ENCODE results near the gene CCL27.

DNA sequence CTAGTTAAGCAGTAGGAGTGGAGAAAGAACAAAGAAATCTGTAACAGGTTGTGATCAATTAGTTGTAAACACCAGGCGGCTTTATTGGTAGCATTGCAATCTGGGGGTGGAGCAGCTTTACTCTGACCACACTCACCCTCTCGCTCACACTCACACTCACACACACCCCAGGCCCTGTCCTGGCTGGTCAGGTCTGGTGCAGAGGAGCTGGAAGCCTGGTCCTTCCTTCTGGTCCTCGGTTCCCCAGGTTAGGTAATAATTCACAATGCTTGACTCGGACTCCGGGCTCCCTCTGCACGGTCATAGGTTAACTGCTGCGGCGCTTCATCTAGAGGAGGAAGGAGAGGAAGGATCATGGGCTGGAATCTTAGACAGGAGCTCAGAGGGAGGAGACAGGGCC lies 27.1 kb upstream of the CCL27 start:
- TF ChIP-seq, protein P1, sequence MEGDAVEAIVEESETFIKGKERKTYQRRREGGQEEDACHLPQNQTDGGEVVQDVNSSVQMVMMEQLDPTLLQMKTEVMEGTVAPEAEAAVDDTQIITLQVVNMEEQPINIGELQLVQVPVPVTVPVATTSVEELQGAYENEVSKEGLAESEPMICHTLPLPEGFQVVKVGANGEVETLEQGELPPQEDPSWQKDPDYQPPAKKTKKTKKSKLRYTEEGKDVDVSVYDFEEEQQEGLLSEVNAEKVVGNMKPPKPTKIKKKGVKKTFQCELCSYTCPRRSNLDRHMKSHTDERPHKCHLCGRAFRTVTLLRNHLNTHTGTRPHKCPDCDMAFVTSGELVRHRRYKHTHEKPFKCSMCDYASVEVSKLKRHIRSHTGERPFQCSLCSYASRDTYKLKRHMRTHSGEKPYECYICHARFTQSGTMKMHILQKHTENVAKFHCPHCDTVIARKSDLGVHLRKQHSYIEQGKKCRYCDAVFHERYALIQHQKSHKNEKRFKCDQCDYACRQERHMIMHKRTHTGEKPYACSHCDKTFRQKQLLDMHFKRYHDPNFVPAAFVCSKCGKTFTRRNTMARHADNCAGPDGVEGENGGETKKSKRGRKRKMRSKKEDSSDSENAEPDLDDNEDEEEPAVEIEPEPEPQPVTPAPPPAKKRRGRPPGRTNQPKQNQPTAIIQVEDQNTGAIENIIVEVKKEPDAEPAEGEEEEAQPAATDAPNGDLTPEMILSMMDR (IDR thresholded peaks at IDR 0.05): no peak
- no peak for TF ChIP-seq POLR2A (IDR thresholded peaks at IDR 0.05; ENCODE audit: low read depth)
- no peak for TF ChIP-seq EP300 (IDR thresholded peaks at IDR 0.05)
- no peak for TF ChIP-seq POLR2AphosphoS5 (IDR thresholded peaks at IDR 0.05)
